Measurements from ENCODE around the gene NPR1.

Gene NPR1

GRCh38 chr1:153642161-153642560, 36.3 kb upstream of the NPR1 start:
- peaks cover 99% of the 10 kb centered on the region for H3K36me3 ChIP-seq (ENCODE audit: insufficient read depth, insufficient read length, low read length)
- no peaks in the 10 kb centered on the region for H3K27me3 ChIP-seq (ENCODE audit: insufficient read depth, insufficient read length)
- TF ChIP-seq YY1 (IDR thresholded peaks at IDR 0.05; ENCODE audit: insufficient read depth, insufficient read length) (no peak), SUZ12 (IDR thresholded peaks at IDR 0.05; ENCODE audit: extremely low read depth, insufficient read depth, insufficient read length) (no peak), ZNF274 (IDR thresholded peaks at IDR 0.05; ENCODE audit: low read depth, low read length) (no peak)

DNA sequence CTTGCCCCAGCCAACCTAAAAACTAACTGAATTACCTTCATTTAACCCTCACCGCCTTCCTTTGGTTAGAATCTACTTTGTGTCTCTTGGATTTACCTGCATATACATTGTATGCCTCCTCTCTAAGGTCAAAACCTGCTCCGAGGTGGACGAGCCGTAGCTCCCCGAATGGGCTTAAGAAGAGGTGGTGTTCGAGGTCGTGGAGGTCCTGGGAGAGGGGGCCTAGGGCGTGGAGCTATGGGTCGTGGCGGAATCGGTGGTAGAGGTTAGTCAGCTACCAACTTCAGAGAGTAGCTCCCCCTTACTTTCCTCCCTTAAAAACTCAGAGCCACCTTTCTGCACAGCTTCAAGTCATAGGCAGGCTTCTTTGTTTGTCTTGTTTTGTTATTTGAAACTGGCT, 35.4 kb upstream of the NPR1 start:
- peaks cover 93% of the 10 kb centered on the region for H3K36me3 ChIP-seq (ENCODE audit: insufficient read depth, insufficient read length, low read length)
- no peak overlapping the region for H3K9ac ChIP-seq (ENCODE audit: insufficient read length, low read depth)
- no peaks in the 10 kb centered on the region for H3K4me1 ChIP-seq (ENCODE audit: insufficient read depth, insufficient read length)
- no peaks in the 10 kb centered on the region for H3K9me3 ChIP-seq (ENCODE audit: insufficient read depth, low read length)
- no peak for DNase-seq (ENCODE audit: low read depth, low spot score)
- no peak for TF ChIP-seq SUZ12 (IDR thresholded peaks at IDR 0.05; ENCODE audit: extremely low read depth, insufficient read depth, insufficient read length)
- no peak for TF ChIP-seq YY1 (IDR thresholded peaks at IDR 0.05; ENCODE audit: insufficient read depth, insufficient read length)
- TF ChIP-seq ZNF274 (IDR thresholded peaks at IDR 0.05; ENCODE audit: low read depth, low read length), result no peak
- no peaks in the 10 kb centered on the region for H3K27me3 ChIP-seq (ENCODE audit: insufficient read depth, insufficient read length)
- no peak overlapping the region for H3K4me3 ChIP-seq (ENCODE audit: insufficient read length, low read depth)

More at GRCh38 chr1:153642161-153642560, 36.3 kb upstream of the NPR1 start:
- Histone ChIP-seq H3K9me3 (ENCODE audit: insufficient read depth, low read length) (no peaks in the 10 kb centered on the region), H3K4me1 (ENCODE audit: insufficient read depth, insufficient read length) (no peaks in the 10 kb centered on the region), H3K4me3 (ENCODE audit: insufficient read length, low read depth) (no peak overlapping the region), H3K9ac (ENCODE audit: insufficient read length, low read depth) (no peak overlapping the region)
- no peak for DNase-seq (ENCODE audit: low read depth, low spot score)

DNA sequence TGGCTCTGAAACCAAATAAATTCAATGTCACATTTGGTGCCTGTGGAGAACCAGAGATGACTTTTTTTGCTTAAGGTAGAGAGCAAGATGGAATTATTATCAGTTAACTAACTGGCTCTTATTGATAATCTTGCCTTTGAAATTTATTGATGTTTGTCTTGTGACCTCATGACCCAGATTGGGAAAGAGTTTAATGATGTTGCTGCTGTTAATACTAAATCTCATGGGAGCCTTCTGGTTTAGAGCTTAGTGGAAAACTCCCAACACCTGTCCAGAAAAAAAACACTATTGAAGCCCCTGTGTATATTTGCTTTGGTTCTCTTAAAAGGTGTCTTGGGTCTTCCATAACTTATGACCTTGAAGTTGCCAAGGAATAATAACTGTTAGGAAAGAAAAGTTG, 34.7 kb upstream of the NPR1 start:
- no peaks in the 10 kb centered on the region for H3K27me3 ChIP-seq (ENCODE audit: insufficient read depth, insufficient read length)
- no peak for DNase-seq (ENCODE audit: low read depth, low spot score)
- H3K4me1 ChIP-seq (ENCODE audit: insufficient read depth, insufficient read length), result no peaks in the 10 kb centered on the region
- H3K9ac ChIP-seq (ENCODE audit: insufficient read length, low read depth), result no peak overlapping the region
- H3K9me3 ChIP-seq (ENCODE audit: insufficient read depth, low read length), result no peaks in the 10 kb centered on the region
- no peak for TF ChIP-seq ZNF274 (IDR thresholded peaks at IDR 0.05; ENCODE audit: low read depth, low read length)
- H3K4me3 ChIP-seq (ENCODE audit: insufficient read length, low read depth), result no peak overlapping the region
- peaks cover 86% of the 10 kb centered on the region for H3K36me3 ChIP-seq (ENCODE audit: insufficient read depth, insufficient read length, low read length)

DNA sequence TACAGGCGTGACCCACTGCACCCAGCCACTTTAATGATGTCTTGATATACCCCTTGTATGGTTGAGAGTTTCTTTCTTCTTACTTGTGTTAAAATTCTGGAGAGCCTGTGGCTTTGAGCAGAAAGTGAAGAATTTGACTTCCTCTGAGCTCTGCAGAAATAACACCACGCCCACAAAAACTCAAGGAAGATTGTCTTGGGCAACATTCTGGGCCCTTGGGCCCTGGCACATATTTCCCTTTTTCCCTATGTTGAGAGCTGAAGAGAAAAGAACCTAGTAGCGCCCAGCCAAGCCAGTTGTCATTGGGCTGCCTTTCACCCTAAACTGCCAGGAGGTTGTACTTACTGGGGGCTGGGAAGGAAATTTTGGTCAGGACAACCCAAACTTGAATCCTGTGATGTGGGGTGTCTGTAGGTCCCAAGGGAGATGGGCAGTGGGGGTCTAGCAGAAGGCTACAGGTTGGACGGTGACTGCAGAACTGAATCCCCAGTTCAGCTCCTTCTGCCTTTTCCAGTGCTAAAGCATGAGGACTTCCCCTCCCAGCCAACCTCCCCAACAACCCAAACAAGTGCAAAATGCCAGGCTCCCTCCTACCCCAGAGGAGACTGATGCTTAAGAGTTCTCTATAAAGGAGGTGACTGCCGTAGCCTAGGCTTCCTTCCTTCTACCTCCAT, 31.7 kb upstream of the NPR1 start:
- H3K9ac ChIP-seq (ENCODE audit: insufficient read length, low read depth), result no peak overlapping the region
- H3K36me3 ChIP-seq (ENCODE audit: insufficient read depth, insufficient read length, low read length), result peaks cover 56% of the 10 kb centered on the region
- H3K27me3 ChIP-seq (ENCODE audit: insufficient read depth, insufficient read length), result no peaks in the 10 kb centered on the region
- H3K4me1 ChIP-seq (ENCODE audit: insufficient read depth, insufficient read length), result peaks cover 3% of the 10 kb centered on the region
- no peak for DNase-seq (ENCODE audit: low read depth, low spot score)
- no peaks in the 10 kb centered on the region for H3K9me3 ChIP-seq (ENCODE audit: insufficient read depth, low read length)
- H3K4me3 ChIP-seq (ENCODE audit: insufficient read length, low read depth), result no peak overlapping the region
- no peak for TF ChIP-seq ZNF274 (IDR thresholded peaks at IDR 0.05; ENCODE audit: low read depth, low read length)
- no peak for TF ChIP-seq SUZ12 (IDR thresholded peaks at IDR 0.05; ENCODE audit: extremely low read depth, insufficient read depth, insufficient read length)
- no peak for TF ChIP-seq YY1 (IDR thresholded peaks at IDR 0.05; ENCODE audit: insufficient read depth, insufficient read length)

- H3K4me1 ChIP-seq (ENCODE audit: insufficient read depth, insufficient read length), result peaks cover 3% of the 10 kb centered on the region
- no peaks in the 10 kb centered on the region for H3K27me3 ChIP-seq (ENCODE audit: insufficient read depth, insufficient read length)
- no peak for DNase-seq (ENCODE audit: low read depth, low spot score)
- no peak overlapping the region for H3K4me3 ChIP-seq (ENCODE audit: insufficient read length, low read depth)
- TF ChIP-seq YY1 (IDR thresholded peaks at IDR 0.05; ENCODE audit: insufficient read depth, insufficient read length) (no peak), SUZ12 (IDR thresholded peaks at IDR 0.05; ENCODE audit: extremely low read depth, insufficient read depth, insufficient read length) (no peak)
- H3K9me3 ChIP-seq (ENCODE audit: insufficient read depth, low read length), result no peaks in the 10 kb centered on the region
- H3K36me3 ChIP-seq (ENCODE audit: insufficient read depth, insufficient read length, low read length), result peaks cover 51% of the 10 kb centered on the region
- no peak overlapping the region for H3K9ac ChIP-seq (ENCODE audit: insufficient read length, low read depth)
Measured at GRCh38 chr1:153647346-153647714, 31.2 kb upstream of the NPR1 start.

- Histone ChIP-seq H3K27me3 (ENCODE audit: insufficient read depth, insufficient read length) (no peaks in the 10 kb centered on the region), H3K4me1 (ENCODE audit: insufficient read depth, insufficient read length) (peaks cover 3% of the 10 kb centered on the region), H3K36me3 (ENCODE audit: insufficient read depth, insufficient read length, low read length) (peaks cover 43% of the 10 kb centered on the region), H3K4me3 (ENCODE audit: insufficient read length, low read depth) (no peak overlapping the region), H3K9me3 (ENCODE audit: insufficient read depth, low read length) (no peaks in the 10 kb centered on the region), H3K9ac (ENCODE audit: insufficient read length, low read depth) (no peak overlapping the region)
- DNase-seq (ENCODE audit: low read depth, low spot score), result no peak
- no peak for TF ChIP-seq YY1 (IDR thresholded peaks at IDR 0.05; ENCODE audit: insufficient read depth, insufficient read length)
- no peak for TF ChIP-seq SUZ12 (IDR thresholded peaks at IDR 0.05; ENCODE audit: extremely low read depth, insufficient read depth, insufficient read length)
- no peak for TF ChIP-seq ZNF274 (IDR thresholded peaks at IDR 0.05; ENCODE audit: low read depth, low read length)
Measured at GRCh38 chr1:153648000-153648643, 30.4 kb upstream of the NPR1 start.

DNA sequence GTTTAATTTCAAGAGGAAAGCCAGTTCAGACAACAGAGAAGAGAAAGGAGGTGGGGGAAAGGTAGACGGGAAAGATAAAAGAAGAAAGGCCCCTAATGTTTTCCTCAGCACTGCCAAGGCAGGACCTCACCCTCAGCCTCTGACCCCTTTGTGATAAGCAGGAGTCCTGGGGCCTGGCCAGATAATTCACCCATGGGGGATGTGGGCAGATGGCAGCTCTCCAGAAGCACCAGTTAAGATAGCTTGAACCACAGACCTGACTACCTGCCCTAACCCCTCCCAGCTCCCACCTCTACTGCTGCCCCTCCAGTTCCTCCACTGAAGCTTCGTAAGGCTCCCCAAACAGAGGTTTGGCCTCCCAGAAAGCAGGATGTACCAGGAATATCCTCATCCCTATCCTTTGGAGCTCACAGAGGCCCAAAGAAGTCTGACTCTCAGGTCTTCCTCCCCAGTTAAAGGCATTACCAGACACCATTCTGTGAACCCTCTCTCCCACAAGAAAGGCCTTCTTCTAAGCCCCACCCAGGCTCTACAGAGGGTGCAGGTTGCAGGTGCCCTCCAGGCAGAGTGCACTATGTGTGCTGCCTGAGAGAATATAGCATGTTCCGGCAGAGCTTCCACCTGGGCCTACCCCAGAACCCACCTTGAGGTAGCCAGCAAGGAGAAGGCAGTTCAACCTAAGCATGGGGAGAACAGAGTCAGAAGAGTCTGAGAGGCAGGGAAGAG, 29.2 kb upstream of the NPR1 start:
- TF ChIP-seq YY1 (IDR thresholded peaks at IDR 0.05; ENCODE audit: insufficient read depth, insufficient read length) (no peak), ZNF274 (IDR thresholded peaks at IDR 0.05; ENCODE audit: low read depth, low read length) (no peak), SUZ12 (IDR thresholded peaks at IDR 0.05; ENCODE audit: extremely low read depth, insufficient read depth, insufficient read length) (no peak)
- Histone ChIP-seq H3K4me1 (ENCODE audit: insufficient read depth, insufficient read length) (peaks cover 3% of the 10 kb centered on the region), H3K9me3 (ENCODE audit: insufficient read depth, low read length) (no peaks in the 10 kb centered on the region), H3K36me3 (ENCODE audit: insufficient read depth, insufficient read length, low read length) (peaks cover 31% of the 10 kb centered on the region), H3K27me3 (ENCODE audit: insufficient read depth, insufficient read length) (no peaks in the 10 kb centered on the region), H3K4me3 (ENCODE audit: insufficient read length, low read depth) (no peak overlapping the region), H3K9ac (ENCODE audit: insufficient read length, low read depth) (no peak overlapping the region)
- no peak for DNase-seq (ENCODE audit: low read depth, low spot score)
